HG03460 (cell line): ENCODE results near the gene JAZF1.

Experiments
- ATAC-seq: cut with Tn5 transposase; IDR thresholded peaks from one replicate; pipeline ENCODE4 v1.9.1; 2021; ENCODE audit not compliant: unreplicated experiment

Gene JAZF1

DNA sequence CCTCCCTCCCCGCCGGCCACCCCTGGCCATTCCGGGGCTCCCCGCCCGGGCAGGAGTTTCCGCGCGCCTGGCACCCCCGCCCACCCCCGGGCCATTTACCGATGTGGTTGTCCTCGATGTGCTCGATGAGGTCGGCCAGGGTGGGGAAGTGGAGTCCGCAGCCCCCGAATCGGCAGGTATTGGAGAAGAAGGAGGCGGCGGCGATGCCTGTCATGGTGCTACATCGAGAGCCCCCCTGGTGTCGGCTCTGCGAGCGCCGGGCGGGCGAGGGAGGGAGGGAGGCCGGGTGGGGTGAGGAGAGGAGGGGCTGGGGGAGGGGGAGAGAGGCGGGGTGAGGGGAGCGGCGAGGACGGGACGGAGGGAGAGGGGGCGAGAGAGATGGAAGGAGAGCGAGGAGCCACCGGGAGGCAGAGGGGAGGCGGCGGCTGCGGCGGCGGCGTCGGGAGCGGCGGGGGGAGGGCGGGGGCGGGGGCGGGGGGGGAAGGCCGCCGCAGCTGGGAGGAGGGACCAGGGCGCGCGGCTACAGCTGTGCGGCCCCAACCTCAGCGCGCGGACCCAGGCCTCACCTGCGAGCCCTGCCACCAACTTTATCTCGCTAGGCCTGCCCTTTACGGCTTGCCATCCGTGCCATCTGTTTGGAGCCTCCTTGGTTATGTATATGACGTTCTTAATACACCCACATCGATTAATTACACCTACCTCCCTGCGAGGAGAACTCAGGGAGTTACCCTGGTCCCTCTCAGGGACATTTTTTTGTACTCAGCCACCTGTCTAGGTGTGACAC, at the start of gene JAZF1:
JAZF1 (minus strand) TSS at position 432 of the 784 bp plus-strand sequence.
- ATAC-seq, result no peak

DNA sequence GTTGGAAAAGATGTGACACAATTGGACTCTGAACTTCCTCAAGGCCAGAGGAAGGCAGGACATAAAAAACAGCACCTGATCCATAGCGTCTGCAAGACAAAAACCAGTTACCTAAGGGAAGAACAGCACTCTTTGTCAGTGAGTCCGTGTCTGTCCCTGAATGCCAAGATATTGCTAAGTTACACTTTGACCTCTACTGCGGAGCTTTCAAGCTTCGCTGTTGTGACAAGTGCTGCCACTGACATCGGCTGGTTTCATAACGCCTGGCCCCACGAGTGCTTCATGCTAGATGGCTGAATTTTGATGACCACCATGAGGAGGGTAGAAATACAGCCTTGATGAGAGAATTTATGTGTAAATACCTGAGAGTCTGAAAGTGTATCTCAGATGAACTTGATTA, 49.7 kb upstream of the JAZF1 start:
- ATAC-seq, result no peak

DNA sequence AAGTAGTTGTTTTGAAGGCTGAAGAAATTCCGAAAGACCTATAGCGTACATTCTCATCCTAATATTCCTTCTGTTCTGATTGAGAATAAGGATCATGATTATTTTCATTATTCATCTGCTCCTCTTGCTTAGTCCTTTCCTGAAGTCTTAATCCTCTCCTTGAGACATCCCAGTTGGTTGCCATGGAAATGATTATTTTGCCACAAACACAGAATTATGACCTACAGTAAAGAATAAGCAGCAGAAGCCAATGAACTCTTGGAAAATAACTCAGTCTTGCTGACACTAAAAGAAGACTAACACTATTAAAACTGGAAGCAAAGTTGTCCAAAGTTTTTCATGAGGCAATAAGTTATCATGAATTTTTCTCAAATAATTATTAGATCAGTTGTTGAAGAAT, 47.8 kb upstream of the JAZF1 start:
- no peak for ATAC-seq

DNA sequence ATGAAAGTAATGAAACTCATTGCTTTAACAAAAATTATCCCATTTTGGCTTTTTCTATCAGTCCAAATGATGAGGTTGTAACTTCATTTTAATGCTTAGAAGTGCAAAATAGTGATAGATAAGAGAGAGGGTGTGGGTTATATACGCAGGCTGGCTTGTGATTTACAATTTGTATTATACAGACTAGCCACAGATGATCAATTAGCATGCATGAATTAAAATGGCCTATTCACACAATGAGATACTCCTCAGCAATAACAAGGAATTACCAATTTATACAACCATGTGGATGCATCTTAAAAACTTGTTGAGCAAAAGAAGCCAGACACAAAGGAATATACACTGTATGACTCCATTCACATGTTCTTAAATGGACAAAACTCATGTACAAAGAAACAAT, 45.4 kb upstream of the JAZF1 start:
- no peak for ATAC-seq

DNA sequence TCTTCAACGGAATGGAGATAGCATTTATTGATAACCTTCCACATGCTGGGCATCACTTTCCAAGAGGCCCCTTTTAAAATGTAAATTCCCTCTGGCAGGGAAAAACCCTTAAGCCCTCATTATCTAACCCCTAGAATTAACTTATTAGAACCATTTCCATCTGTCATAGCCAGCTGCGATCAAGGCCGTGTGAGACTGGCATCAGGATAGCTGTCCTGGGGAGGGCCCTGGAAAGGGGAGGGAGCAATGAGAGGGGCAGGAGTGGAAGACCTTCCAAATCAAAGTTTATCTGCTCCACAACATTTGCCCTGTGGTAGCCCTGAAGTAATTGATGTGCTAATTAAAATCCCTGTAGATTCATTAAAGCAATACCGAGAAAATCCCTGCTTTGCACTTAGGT, 45.0 kb upstream of the JAZF1 start:
- ATAC-seq, result no peak

DNA sequence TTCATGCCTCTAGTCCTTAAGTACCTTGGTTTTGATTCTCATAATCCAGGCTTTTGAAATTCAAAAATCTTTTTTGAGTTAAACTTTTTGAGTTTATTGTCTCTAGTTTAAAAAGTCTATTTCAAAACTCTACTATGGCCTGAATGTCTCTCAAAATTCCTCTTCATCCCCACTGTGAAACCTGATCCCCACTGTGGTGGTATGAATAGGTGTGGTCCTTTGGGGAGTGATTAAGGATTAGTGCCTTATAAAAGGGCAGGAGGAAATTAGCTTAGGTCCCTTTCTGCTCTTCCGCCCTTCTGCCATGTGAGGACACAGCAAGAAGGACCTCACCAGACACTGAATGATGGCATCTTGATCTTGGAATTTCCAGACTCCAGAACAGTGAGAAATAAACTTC, 44.1 kb upstream of the JAZF1 start:
- ATAC-seq, result no peak

DNA sequence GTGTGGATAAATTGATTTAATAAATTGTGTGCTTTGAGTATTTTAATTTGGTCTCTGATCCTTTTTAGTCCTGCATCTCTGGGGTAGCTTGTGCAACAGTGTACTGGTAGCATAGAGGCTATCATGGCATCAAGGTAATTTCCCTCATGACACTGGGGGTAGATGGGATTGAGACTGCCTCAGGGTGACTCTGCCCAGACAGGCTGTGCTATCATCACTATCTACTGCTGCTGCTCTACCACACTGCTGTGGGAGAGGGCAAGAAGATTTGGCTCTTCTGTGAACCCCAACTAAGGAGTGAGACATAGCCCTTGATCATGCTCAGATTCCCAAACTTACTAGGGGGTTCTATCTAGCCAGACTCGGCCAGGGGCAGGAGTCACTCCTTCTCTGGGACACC, 43.6 kb upstream of the JAZF1 start:
- ATAC-seq, result no peak

DNA sequence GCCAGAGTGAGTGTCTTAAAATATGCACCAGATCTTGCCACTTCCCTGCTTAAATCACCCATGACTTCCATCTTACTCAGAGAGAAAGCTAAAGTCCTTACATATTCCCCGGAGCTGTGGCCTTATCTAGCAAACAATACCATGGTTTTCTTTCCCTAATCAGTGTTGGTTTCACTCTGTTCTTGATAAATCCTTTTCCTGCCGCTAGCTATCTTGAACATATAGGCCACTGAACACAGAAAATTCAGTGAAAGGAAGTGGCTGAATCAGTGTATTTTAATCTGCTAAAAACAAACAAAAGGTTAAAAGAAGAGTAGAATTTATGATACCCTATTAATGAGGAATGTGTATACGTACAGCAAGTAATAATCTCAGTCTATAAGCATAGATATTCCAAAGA, 42.0 kb upstream of the JAZF1 start:
- ATAC-seq, result no peak

DNA sequence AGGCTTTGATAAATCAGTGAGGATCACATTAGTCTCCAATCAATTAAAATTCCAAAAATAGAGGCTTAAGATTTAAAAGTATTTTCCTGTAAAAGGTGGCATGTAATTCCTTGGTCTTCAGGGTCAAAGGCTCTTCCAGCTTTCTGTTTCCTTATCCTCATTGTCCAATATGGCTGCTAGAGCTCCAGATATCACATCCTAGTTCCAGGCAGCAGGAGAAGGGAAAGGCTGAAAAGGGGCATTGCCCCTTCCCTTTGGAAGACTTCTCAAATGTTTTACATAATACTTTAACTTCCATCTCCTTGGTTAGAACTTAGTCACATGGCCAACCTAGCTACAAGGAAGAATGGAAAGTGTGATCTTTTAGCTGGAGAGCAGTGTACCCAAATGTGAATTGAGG, 39.2 kb upstream of the JAZF1 start:
- no peak for ATAC-seq

DNA sequence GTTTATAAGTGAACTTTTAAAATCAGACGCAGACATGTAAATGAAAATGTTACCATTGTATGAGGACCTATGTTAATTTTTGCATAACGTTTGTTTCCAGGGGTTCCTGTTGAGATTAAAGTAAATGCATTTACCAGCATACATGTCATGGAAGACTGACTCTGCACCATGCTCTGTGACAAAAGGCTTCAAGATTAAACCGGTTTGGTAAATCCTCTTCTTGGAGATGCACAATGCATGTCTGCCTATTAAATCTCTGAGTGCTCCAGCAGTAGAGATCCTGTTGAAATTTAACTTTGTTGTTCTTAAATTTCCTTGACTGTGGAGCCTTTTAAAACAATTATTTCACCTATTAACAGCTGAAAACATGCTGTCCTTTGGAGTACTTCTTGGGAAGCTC, 36.5 kb upstream of the JAZF1 start:
- no peak for ATAC-seq

DNA sequence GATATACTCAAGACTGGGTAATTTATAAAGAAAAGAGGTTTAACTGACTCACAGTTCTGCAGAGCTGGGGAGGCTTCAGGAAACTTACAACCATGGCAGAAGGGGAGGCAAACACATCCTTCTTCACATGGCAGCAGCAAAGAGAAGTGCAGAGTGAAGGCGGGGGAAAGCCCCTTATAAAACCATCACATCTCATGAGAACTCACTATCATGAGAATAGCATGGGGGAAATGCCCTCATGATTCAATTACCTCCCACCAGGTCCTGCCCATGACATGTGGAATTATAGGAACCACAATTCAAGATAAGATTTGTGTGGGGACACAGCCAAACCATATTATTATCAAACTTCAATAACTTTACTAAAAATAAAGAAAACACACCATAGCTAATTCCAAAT, 30.4 kb upstream of the JAZF1 start:
- ATAC-seq, result no peak

DNA sequence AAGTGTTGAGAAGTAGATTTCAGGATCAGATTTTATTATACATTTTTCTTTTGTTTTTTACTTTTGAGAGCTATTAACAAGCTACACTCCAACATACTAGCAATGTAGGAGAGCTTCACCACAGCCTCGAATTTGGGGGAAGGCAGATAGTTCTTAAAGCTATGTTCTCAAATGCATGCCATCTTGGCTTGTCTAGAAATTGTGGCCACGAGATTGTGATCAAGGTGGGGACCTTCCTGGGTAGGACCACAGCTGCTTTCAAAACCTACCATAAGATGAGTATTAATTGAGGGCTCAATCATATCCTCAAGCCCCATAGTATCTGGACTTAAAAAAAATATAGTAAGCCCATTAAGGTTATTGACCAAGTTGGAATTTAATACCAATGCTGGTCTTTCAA, 27.9 kb upstream of the JAZF1 start:
- ATAC-seq, result no peak

DNA sequence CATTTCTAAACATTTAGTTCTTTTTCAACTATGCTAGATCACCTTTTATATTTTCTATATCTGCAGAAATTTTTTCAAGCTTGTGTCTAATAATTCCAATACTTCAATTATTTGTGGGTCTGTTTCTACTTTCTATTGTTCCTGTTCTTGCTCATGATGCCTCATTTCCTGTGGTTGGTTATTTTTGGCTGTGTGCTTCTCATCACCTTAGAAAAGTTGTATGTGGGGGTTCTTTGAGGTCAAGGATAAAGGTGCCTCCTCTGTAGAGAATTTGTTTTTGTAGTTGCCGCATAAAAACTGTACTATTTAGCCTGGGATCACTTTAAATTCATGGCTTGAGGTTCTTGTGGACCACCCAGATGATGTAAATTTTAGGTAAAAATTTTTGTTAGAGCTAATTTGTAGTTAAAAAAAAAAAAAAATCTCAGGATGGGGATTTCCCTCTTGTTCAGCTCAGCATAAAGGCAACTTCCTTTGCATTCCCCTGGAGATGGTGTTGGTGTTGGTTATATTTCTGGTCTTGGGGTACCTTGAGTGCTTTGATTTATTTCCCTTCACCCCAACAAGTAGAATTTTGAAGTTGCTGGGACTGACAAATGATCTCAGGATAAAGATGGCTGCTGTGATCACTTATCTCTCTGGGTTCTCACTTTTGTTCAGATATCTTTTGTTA, 27.0 kb upstream of the JAZF1 start:
- ATAC-seq, result no peak

DNA sequence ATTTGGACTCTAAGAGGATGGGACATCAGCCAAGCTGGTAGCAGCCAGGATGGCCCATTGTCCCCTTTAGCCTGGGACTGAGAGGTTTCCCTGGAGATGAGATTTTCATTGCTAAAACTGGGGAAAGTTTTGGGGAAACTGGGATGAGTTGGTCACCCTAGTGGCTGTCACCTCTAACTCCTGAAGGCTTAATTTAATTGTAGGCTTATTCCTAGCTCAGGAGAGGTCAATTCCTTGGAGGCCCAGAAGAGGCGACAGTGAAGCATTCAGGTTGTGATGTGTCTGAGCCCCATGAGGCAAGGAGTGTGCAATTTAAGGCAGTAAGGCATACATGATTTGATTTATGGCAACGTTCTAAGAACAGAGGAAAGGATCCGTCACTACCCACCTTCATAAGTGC, 24.9 kb upstream of the JAZF1 start:
- no peak for ATAC-seq

DNA sequence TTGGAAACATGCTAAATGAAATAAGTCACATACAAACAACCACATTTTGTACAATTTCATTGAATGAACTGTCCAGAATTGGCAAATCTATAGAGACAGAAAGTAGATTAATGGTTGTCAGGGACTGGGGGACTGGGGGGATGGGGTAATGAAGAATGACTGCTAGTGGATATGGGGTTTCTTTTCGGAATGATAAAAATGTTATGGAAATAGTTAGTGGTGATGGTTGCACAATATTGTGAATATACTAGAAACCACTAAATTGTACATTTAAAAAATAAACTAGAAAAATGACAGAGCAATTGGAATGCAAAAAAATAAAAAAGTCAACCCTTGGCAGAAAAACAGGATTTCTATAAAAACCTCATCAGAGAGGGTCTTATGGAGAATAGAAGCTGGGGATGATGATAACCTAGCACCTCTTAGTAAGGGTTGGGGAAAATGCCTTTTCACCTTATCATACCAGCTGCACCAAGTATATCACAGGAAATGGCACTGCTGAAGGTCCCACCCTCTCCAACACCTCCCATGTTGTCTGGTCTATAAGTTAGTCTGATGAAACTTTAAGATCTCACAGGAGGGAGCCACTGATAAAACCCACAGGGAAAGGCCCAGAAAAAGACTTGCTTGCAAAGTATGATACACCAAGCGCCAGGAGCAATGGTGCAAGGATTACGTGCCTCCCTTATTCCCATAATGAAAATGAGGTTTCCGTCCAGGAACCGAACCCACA, 23.1 kb upstream of the JAZF1 start:
- no peak for ATAC-seq

DNA sequence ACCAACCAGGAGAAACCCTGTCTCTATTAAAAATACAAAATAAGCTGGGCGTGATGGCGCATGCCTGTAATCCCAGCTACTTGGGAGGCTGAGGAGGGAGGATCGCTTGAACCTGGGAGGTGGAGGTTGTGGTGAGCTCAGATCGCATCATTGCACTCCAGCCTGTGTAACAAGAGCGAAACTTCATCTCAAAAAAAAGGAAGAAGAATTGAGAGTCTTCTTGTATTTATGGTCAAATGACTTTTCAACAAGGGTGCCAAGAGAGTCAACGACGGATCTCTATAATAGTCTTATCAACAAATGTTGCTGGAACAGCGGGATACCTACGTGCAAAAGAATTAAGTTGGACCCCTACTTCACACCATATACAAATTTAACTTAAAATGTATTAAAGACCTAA, 21.6 kb upstream of the JAZF1 start:
- no peak for ATAC-seq

DNA sequence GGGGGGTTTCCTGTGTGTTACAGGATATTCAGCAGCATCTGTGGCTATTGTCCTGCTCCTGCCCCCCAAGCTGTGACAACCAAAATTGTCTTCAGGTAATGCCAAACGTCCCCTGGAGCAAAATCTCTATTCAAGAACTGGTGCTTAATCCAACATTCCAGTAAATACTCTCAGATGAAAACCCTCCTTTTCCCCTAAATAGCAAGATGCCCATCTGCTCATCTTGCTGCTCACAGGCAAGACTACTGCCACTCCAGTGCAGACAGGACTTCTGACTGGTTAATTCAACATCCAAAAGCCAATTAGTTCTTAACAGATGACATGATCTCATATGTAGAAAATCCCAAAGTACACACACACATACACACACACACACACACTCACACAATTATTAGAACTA, 20.5 kb upstream of the JAZF1 start:
- no peak for ATAC-seq

DNA sequence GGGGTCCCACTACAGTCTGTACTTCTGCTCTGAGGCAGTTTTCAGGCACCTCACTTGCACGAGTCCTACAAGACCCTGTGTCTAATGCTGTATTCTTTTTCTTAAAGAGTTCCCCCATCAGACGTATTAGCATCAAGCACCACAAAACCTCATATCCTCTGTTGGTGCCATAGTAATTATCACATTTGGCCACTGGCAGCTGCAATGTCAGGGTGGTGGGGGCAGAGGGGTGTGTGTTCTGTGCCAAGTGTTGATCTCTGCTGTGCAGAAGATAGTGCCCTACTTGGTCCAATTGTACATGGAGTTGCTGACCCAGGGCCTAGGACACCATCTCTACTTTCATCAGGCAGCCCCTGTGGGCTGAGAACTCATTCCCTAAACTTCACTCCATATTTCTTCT, 20.0 kb upstream of the JAZF1 start:
- ATAC-seq, result no peak

DNA sequence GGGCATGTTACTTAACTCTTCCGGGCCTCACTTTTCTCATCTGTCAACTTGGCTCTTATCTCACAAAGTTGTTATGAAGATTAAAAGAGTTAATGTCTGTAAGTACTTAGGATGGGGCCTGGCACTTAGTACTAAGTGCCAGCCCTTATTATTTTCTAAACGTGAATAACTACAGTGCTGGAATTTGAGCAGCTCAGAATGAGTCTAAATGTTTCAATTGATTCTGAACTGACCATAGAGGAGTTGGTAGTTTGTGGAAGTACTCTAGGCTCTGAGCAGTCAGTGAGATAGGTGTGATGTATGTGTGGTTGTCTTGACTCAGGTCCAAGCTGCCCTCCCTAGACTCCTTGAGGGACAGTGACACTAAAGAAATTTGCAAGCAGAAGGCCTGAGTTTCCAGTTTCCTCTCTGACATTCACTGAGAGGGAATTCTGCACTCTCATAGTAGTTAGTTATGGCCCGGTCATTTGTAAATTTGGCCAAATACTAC, 18.5 kb upstream of the JAZF1 start:
- no peak for ATAC-seq

DNA sequence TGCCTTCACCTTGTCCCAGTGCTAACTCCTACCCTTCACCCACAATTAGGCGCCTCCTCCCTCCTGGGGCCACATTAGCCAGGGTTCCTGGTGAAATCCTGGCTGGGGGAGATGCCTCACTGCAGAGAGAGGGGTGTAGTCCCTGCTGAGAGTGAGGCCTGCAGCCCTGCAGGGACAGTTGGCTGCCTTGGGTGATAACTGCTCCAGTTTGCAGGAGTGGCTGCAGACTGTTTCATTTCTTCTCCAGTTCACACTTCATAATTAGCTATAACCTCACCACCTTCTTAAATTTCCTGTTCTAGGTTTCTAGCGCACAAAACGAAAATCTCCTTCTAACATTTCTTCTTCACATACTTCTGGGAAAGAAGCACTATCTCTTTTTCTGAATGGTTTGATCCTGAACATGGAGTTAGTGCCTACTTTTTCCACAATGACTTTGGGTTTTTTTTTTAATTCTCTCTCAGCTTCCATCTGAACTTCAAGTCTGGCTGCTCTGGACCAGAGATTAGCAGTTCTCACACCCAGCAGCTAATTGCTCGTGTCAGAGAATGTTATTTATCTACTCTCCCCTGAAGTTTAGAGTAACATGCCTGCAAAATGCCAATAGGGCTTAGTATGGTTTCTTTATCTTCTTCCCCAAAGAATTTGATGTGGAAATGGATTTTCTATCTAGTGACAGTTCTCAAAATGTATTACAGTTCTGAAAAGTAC, 15.5 kb upstream of the JAZF1 start:
- no peak for ATAC-seq
